HFF-Myc (cell line): ENCODE measurements around the gene RBFOX2.

ENCODE experiments used
- DNase-seq: peaks from one replicate; pipeline ENCODE4 v3.0.0-alpha.2; 2011; ENCODE audit warnings: low read depth; ENCODE audit errors: extremely low read depth
- H3K4me3 ChIP-seq: replicated peaks from 2 replicates; pipeline ENCODE4 v1.5.1; 2011; ENCODE audit warnings: low read depth, mild to moderate bottlenecking, control low read depth, low read length
- CTCF ChIP-seq: IDR thresholded peaks from 2 replicates; pipeline ENCODE4 v1.5.1; 2012; ENCODE audit warnings: mild to moderate bottlenecking, low read depth, low read length, control low read depth; ENCODE audit errors: missing control alignments

Gene RBFOX2

GRCh38 chr22:35775339-35775738, 253.3 kb downstream of the RBFOX2 start:
- TF ChIP-seq CTCF = no peak
- DNase-seq = no peak
- no peak overlapping the region for H3K4me3 ChIP-seq

GRCh38 chr22:35769974-35770373, 258.6 kb downstream of the RBFOX2 start:
- no peak for TF ChIP-seq CTCF
- DNase-seq = no peak
- no peak overlapping the region for H3K4me3 ChIP-seq

DNA sequence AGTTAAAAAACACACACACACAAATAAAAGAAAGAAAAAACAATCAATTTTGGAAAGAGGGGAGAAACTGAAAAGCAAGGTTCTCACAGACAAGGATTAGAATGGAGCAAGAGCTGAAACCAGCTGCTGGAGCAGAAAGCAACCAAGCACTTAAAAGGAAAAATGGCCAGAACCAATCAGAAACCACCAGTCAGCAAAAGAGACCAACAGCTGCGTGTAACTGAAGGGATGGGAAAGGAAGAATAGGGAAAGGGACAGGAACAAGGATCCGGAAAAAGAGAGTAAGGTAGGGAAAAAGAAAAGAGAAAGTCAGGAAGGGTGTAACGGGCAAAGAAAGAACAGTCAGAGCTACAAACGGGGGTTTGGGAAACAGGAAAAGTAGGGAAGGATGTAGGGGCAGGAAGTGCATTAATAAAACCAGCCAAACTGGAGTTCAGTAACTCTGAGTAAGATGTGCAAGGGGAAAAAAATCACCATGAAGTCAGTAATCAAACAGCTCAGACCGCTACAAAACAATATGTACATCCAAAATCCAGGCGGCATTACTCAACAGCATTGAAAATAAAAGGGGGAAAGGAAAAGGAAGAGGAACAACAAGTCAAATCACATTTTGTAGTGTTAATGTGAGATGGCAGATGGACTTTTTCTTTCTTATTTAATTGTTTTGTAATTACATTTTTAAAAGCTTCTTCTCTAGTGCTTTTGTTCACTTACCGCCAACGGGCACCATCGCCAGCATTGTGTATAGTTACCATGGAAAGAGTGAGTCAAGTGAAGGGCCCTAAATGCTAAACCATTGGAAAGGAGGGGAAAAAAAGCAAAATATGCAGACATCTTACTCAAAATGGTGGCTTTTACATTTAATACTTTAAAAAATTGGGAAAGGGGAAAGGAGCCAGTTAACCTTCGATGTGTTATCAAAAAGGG, 261.7 kb downstream of the RBFOX2 start:
- no peak overlapping the region for H3K4me3 ChIP-seq
- TF ChIP-seq CTCF = no peak
- no peak for DNase-seq

GRCh38 chr22:35761037-35761436, 267.6 kb downstream of the RBFOX2 start:
- no peak for DNase-seq
- TF ChIP-seq CTCF = peak; percentile 24
- H3K4me3 ChIP-seq = no peak overlapping the region

GRCh38 chr22:35758394-35758793, 270.2 kb downstream of the RBFOX2 start:
- no peak overlapping the region for H3K4me3 ChIP-seq
- no peak for DNase-seq

DNA sequence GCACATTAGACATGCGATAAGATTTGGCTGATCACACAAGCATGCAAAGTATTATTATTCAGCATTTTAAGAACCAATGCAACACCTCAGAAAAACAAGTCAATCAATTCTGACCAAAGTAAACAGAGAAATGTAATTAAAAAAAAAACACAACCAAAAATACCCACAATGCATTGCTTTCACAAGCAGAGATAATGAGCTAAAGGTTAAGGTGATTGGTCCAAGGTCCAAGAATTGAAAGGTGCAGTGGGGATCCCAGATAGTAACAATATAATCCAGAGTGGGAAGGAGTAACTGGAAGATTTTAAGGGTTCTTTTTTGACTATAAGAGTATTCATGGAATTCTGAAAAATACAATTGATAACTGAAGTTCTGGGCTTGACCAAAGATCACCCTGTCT, 271.9 kb downstream of the RBFOX2 start:
- no peak for TF ChIP-seq CTCF
- H3K4me3 ChIP-seq = no peak overlapping the region
- no peak for DNase-seq

More at GRCh38 chr22:35758394-35758793, 270.2 kb downstream of the RBFOX2 start:
- no peak for TF ChIP-seq CTCF
